ENCODE data around the gene RBM41.
"Not testable (repeated sequence)": the region's sequence is repeated elsewhere in the genome, so short reads cannot be mapped to it uniquely, and the experiment has no call there.

RBM41 gene

GRCh38 chrX:107118322-107119147 lies at the start of gene RBM41:
TSS of gene RBM41 (minus strand) at chrX:107118822. CDS start at chrX:107118773, 49 bp downstream.
- peak; percentile 55 for DNase-seq (ENCODE audit: low read depth, low spot score)

GRCh38 chrX:107168257-107168656 lies 49.6 kb upstream of the RBM41 start:
- no peak for DNase-seq (ENCODE audit: low read depth, low spot score)

GRCh38 chrX:107167163-107167921 lies 48.7 kb upstream of the RBM41 start:
- DNase-seq (ENCODE audit: low read depth, low spot score) = no peak

GRCh38 chrX:107157618-107158017 lies 39.0 kb upstream of the RBM41 start:
- not testable (repeated sequence) for DNase-seq (ENCODE audit: low read depth, low spot score)

GRCh38 chrX:107155621-107156430 lies 37.2 kb upstream of the RBM41 start:
- not testable (repeated sequence) for DNase-seq (ENCODE audit: low read depth, low spot score)

GRCh38 chrX:107154787-107155620 lies 36.4 kb upstream of the RBM41 start:
- DNase-seq (ENCODE audit: low read depth, low spot score) = no peak

GRCh38 chrX:107153005-107153404 lies 34.4 kb upstream of the RBM41 start:
- DNase-seq (ENCODE audit: low read depth, low spot score) = no peak

GRCh38 chrX:107146670-107147069 lies 28.0 kb upstream of the RBM41 start:
- no peak for DNase-seq (ENCODE audit: low read depth, low spot score)

GRCh38 chrX:107135965-107136307 lies 17.3 kb upstream of the RBM41 start:
- no peak for DNase-seq (ENCODE audit: low read depth, low spot score)

GRCh38 chrX:107135049-107135964 lies 16.7 kb upstream of the RBM41 start:
- no peak for DNase-seq (ENCODE audit: low read depth, low spot score)

- DNase-seq (ENCODE audit: low read depth, low spot score) = no peak
These were observed 5.1 kb upstream of the RBM41 start for GRCh38 chrX:107123750-107124149.

GRCh38 chrX:107119283-107119682 lies 661 bp upstream of the RBM41 start:
- DNase-seq (ENCODE audit: low read depth, low spot score) = no peak

GRCh38 chrX:107117993-107118321 lies 665 bp downstream of the RBM41 start:
- no peak for DNase-seq (ENCODE audit: low read depth, low spot score)

GRCh38 chrX:107107459-107107858 lies 11.2 kb downstream of the RBM41 start:
- DNase-seq (ENCODE audit: low read depth, low spot score) = no peak

GRCh38 chrX:107102980-107103379 lies 15.6 kb downstream of the RBM41 start:
- DNase-seq (ENCODE audit: low read depth, low spot score) = no peak

- no peak for DNase-seq (ENCODE audit: low read depth, low spot score)
These were observed 42.5 kb downstream of the RBM41 start for GRCh38 chrX:107076158-107076557.

GRCh38 chrX:107057731-107058130 lies 60.9 kb downstream of the RBM41 start:
- DNase-seq (ENCODE audit: low read depth, low spot score) = not testable (repeated sequence)

GRCh38 chrX:107054978-107055377 lies 63.6 kb downstream of the RBM41 start:
- no peak for DNase-seq (ENCODE audit: low read depth, low spot score)

GRCh38 chrX:107050195-107050709 lies 68.4 kb downstream of the RBM41 start:
- DNase-seq (ENCODE audit: low read depth, low spot score) = no peak

GRCh38 chrX:107047622-107048021 lies 71.0 kb downstream of the RBM41 start:
- no peak for DNase-seq (ENCODE audit: low read depth, low spot score)
